Measurements from ENCODE around the gene EPM2AIP1. TPM values are rescaled to one million over a fixed set of nuclear protein-coding genes. Genes with fewer than 3 reads are reported as not detected.

Gene EPM2AIP1
- total and polyA plus RNA-seq, 9 of the 15 experiments (the other 6 are each of a cell fraction or from before 2014, with no cell fraction given) = 6.7 to 44.8 (median 25.2) TPM

- no peak for TF ChIP-seq RBM25 (IDR thresholded peaks at IDR 0.05; ENCODE audit: low read depth, low read length, severe bottlenecking)
- TF ChIP-seq CEBPB (tag; IDR thresholded peaks at IDR 0.05) = no peak
- peak in 1 of 2 experiments; percentile 85; a peak in 2 of 4 replicates for TF ChIP-seq NONO (IDR thresholded peaks at IDR 0.05; ENCODE audit: low read depth in 2 of 2, low read length in 1 of 2)
- TF ChIP-seq ZNF561 (CRISPR knock-in tag; conservative IDR thresholded peaks at IDR 0.05) = no peak
- TF ChIP-seq ZNF282 (CRISPR knock-in tag; IDR thresholded peaks at IDR 0.05) = no peak
- peak; percentile 67; the same call in 1 of the 2 replicates for TF ChIP-seq FOXJ2 (tag; IDR thresholded peaks at IDR 0.05)
- TF ChIP-seq IFI16 (CRISPR knock-in tag; IDR thresholded peaks at IDR 0.05) = no peak
- TF ChIP-seq AFF4 (CRISPR knock-in tag; IDR thresholded peaks at IDR 0.05) = peak; percentile 99
- TF ChIP-seq GATAD2B (IDR thresholded peaks at IDR 0.05; ENCODE audit: borderline replicate concordance) = no peak
- peak; percentile 87 for TF ChIP-seq TAF7 (tag; IDR thresholded peaks at IDR 0.05)
- no peak for TF ChIP-seq SRSF9 (IDR thresholded peaks at IDR 0.05; ENCODE audit: borderline replicate concordance, low read depth, low read length)
- no peak for TF ChIP-seq ZNF146 (CRISPR knock-in tag; IDR thresholded peaks at IDR 0.05; ENCODE audit: unreplicated experiment)
- peak; percentile 86; the same call in 1 of the 2 replicates for TF ChIP-seq ZBTB43 (CRISPR knock-in tag; IDR thresholded peaks at IDR 0.05)
- no peak for TF ChIP-seq ZNF398 (CRISPR knock-in tag; IDR thresholded peaks at IDR 0.05)
- TF ChIP-seq OTX1 (CRISPR knock-in tag; IDR thresholded peaks at IDR 0.05) = peak; percentile 91; the same call in 1 of the 2 replicates
- peak; percentile 87; the same call in 1 of the 2 replicates for TF ChIP-seq ZNF583 (CRISPR knock-in tag; IDR thresholded peaks at IDR 0.05)
- 0 out of 2 replicates have a peak, but pooled peaks have one; percentile 40 for TF ChIP-seq ZFPM2 (CRISPR knock-in tag; IDR thresholded peaks at IDR 0.05)
- no peak; the same call in 1 of the 2 replicates for TF ChIP-seq ZNF384 (IDR thresholded peaks at IDR 0.05; ENCODE audit: low read depth, low read length)
- TF ChIP-seq ZNF586 (CRISPR knock-in tag; conservative IDR thresholded peaks at IDR 0.05) = no peak
- 0 out of 2 replicates have a peak, but pooled peaks have one; percentile 12 for TF ChIP-seq ZNF133 (CRISPR knock-in tag; IDR thresholded peaks at IDR 0.05)
- peak; percentile 8; the same call in 1 of the 2 replicates for TF ChIP-seq ZNF589 (CRISPR knock-in tag; IDR thresholded peaks at IDR 0.05; ENCODE audit: low read depth)
- no peak for TF ChIP-seq U2AF2 (optimal IDR thresholded peaks at IDR 0.05; ENCODE audit: low read depth, low read length)
- 0 out of 2 replicates have a peak, but pooled peaks have one; percentile 21 for TF ChIP-seq ZNF445 (CRISPR knock-in tag; IDR thresholded peaks at IDR 0.05; ENCODE audit: low read depth)
- TF ChIP-seq POLR2A (conservative IDR thresholded peaks at IDR 0.05) = peak; percentile 97
Observed at GRCh38 chr3:36992806-36993325, at the start of gene EPM2AIP1 (continued).
